Progenitor cell of endocrine pancreas (in vitro differentiated cells): ENCODE results near the gene SPATS2L. TPM values are rescaled to one million over a fixed set of nuclear protein-coding genes. Genes with fewer than 3 reads are reported as not detected.

Experiments used
- DNase-seq: peaks from one replicate; pipeline ENCODE4 v3.0.0; 2021; ENCODE audit warnings: low spot score; ENCODE audit not compliant: unreplicated experiment
- H3K27ac Mint-ChIP-seq: 2 replicates; pipeline ENCODE4 v1.8.0; 2021; ENCODE audit warnings: mild to moderate bottlenecking, moderate library complexity, mixed read lengths
- H3K27me3 Mint-ChIP-seq: 2 replicates; pipeline ENCODE4 v1.8.0; 2021; ENCODE audit warnings: mixed read lengths
- H3K36me3 Mint-ChIP-seq: 2 replicates; pipeline ENCODE4 v1.8.0; 2022; ENCODE audit warnings: mixed read lengths; ENCODE audit not compliant: insufficient read depth
- H3K4me1 Mint-ChIP-seq: 2 replicates; pipeline ENCODE4 v1.8.0; 2021; ENCODE audit warnings: low read depth, mixed read lengths
- H3K4me3 Mint-ChIP-seq: 2 replicates; pipeline ENCODE4 v1.8.0; 2021; ENCODE audit warnings: low read depth, mild to moderate bottlenecking, moderate library complexity, mixed read lengths
- H3K9me3 Mint-ChIP-seq: 2 replicates; pipeline ENCODE4 v1.8.0; 2021; ENCODE audit warnings: low read depth, mixed read lengths
- CTCF ChIP-seq: fragments of 200-600 bp; sonication (generic); IDR thresholded peaks from one replicate; pipeline ENCODE4 v1.5.0; 2021; ENCODE audit warnings: antibody characterized with exemption, mild to moderate bottlenecking; ENCODE audit not compliant: unreplicated experiment
- total RNA-seq: library from RNA; stranded (reverse); gene quantifications from 2 replicates; pipeline ENCODE4 v1.2.1, GENCODE V29; 2021

The SPATS2L gene
- total RNA-seq, 1 donor from 2014 or later: 110 TPM

- TF ChIP-seq CTCF: no peak
- no peak overlapping the region for H3K4me3 Mint-ChIP-seq
- no peaks in the 10 kb centered on the region for H3K27me3 Mint-ChIP-seq
- no peak for DNase-seq
- peaks cover 11% of the 10 kb centered on the region for H3K36me3 Mint-ChIP-seq
- peak overlapping the region; percentile 1 for H3K27ac Mint-ChIP-seq
- H3K9me3 Mint-ChIP-seq: no peaks in the 10 kb centered on the region
- H3K4me1 Mint-ChIP-seq: no peaks in the 10 kb centered on the region
These were observed 147.5 kb downstream of the SPATS2L start for GRCh38 chr2:200453853-200454534.

GRCh38 chr2:200454927-200455801 lies 148.7 kb downstream of the SPATS2L start:
- no peak for DNase-seq
- Mint-ChIP-seq H3K4me3 (no peak overlapping the region), H3K27ac (peak overlapping the region; percentile 70), H3K4me1 (no peaks in the 10 kb centered on the region), H3K27me3 (no peaks in the 10 kb centered on the region), H3K9me3 (no peaks in the 10 kb centered on the region), H3K36me3 (peaks cover 13% of the 10 kb centered on the region)
- no peak for TF ChIP-seq CTCF

GRCh38 chr2:200455958-200456421 lies 149.5 kb downstream of the SPATS2L start:
- Mint-ChIP-seq H3K27me3 (no peaks in the 10 kb centered on the region), H3K4me3 (no peak overlapping the region), H3K9me3 (no peaks in the 10 kb centered on the region), H3K36me3 (peaks cover 9% of the 10 kb centered on the region), H3K27ac (peak overlapping the region; percentile 70), H3K4me1 (no peaks in the 10 kb centered on the region)
- no peak for DNase-seq
- TF ChIP-seq CTCF: no peak

- Mint-ChIP-seq H3K27me3 (no peaks in the 10 kb centered on the region), H3K4me1 (no peaks in the 10 kb centered on the region), H3K4me3 (no peak overlapping the region), H3K27ac (peak overlapping the region; percentile 27), H3K9me3 (no peaks in the 10 kb centered on the region), H3K36me3 (peaks cover 14% of the 10 kb centered on the region)
- no peak for DNase-seq
- no peak for TF ChIP-seq CTCF
These were observed 150.1 kb downstream of the SPATS2L start for GRCh38 chr2:200456567-200456966.

GRCh38 chr2:200459101-200459500 lies 152.6 kb downstream of the SPATS2L start:
- no peak for TF ChIP-seq CTCF
- no peak overlapping the region for H3K27ac Mint-ChIP-seq
- no peaks in the 10 kb centered on the region for H3K27me3 Mint-ChIP-seq
- H3K36me3 Mint-ChIP-seq: peaks cover 23% of the 10 kb centered on the region
- no peaks in the 10 kb centered on the region for H3K4me1 Mint-ChIP-seq
- H3K9me3 Mint-ChIP-seq: no peaks in the 10 kb centered on the region
- no peak for DNase-seq
- no peak overlapping the region for H3K4me3 Mint-ChIP-seq
